DMS 273 (cell line): ENCODE results near the gene AOPEP.

Experiments used
- DNase-seq: peaks from one replicate; lab custom pipeline; 2025; ENCODE audit not compliant: unreplicated experiment; lab: John Stamatoyannopoulos, UW

Gene AOPEP, protein sequence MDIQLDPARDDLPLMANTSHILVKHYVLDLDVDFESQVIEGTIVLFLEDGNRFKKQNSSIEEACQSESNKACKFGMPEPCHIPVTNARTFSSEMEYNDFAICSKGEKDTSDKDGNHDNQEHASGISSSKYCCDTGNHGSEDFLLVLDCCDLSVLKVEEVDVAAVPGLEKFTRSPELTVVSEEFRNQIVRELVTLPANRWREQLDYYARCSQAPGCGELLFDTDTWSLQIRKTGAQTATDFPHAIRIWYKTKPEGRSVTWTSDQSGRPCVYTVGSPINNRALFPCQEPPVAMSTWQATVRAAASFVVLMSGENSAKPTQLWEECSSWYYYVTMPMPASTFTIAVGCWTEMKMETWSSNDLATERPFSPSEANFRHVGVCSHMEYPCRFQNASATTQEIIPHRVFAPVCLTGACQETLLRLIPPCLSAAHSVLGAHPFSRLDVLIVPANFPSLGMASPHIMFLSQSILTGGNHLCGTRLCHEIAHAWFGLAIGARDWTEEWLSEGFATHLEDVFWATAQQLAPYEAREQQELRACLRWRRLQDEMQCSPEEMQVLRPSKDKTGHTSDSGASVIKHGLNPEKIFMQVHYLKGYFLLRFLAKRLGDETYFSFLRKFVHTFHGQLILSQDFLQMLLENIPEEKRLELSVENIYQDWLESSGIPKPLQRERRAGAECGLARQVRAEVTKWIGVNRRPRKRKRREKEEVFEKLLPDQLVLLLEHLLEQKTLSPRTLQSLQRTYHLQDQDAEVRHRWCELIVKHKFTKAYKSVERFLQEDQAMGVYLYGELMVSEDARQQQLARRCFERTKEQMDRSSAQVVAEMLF

DNA sequence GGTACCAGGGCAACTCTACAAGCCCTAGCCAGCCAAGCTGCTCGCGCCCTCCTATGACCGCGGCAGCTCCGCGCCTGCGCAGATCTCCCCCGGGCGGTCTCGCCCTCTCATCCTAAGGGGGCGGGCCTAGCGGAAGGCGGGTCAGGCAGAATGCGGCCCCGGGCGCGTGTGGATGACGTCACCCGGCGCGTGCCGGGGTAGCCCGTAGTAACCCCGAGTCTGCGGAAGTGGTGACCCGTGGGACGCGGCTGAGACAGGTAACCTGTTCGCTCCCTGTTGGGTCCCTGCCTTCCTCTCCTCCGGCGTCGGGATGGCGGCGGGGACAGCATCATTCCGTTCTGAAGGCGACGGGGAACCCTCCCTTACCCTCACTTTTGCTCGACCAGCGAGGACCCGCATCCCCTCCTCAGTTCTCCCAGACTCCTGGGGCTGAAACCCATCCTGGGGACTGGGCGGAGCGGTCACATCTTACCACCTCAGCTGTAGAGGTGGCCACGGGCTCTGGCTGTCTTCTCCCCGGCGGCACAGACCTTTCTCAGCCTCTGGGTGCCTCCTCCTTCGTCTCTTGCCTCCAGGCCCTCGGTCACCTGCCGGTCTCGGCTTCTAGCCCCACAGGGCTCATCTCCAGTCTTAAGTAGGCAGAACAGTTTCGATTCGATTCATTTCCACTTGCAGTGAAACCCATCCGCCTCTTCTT, at the start of gene AOPEP:
TSS of gene AOPEP (plus strand) at position 205 of the 697 bp plus-strand sequence. CDS start 33,085 bp downstream, outside the sequence.
- peak; percentile 98 for DNase-seq

DNA sequence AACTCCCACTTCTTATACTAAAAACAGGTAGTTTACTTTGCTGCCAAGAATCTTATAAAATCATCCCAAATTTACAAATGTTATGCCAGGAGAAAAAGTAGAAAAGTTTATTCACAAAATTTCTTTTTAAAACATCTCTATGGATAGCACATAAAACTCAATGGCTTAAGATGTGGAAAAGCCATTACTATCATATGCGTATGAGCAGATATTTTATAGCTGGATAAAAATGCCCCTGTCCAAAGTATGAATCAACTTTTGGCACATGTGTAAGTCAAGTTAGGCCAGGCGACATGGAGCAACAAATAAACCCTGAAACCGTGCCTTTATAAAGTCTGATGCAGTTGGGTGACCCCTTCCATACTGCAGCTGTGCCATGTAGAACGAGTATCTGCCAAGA, 48.6 kb upstream of the AOPEP start:
- DNase-seq = no peak

DNA sequence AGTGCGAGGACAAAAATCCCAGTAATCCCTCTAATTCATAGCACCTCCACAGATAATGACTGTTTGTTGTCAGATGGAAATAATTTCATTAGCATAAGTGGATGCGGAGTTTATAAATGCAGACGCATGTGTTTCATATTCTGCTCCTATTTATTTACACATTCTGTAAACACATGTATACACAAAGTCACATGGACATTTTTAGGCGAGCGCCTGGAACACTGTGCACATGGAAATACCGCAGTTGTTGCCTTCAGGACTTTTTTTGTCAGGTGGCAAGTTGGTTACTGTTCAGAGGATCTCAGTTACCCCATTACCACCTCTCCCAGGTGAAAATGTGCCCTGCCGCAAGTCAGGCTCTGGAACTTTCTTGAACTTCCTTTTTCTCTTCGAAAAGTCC, 46.9 kb upstream of the AOPEP start:
- DNase-seq = no peak

DNA sequence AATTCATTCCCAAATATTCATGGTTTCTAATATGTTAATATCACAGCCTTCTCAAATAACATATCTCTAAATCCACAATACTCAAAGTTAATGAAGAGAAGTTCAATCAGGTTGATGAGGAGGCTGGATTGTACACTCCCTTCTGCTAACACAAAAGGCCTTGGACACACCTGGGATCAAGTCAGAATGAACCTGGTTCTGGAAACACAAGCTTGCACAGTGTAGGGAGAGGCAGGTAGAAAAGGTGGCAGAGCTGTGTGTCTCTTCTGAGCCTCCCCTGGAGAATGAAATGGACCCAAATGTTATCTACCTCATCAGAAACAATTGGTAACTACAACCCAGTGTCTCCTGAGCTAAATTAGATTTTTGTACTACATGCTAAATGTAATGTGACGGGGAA, 46.5 kb upstream of the AOPEP start:
- no peak for DNase-seq

DNA sequence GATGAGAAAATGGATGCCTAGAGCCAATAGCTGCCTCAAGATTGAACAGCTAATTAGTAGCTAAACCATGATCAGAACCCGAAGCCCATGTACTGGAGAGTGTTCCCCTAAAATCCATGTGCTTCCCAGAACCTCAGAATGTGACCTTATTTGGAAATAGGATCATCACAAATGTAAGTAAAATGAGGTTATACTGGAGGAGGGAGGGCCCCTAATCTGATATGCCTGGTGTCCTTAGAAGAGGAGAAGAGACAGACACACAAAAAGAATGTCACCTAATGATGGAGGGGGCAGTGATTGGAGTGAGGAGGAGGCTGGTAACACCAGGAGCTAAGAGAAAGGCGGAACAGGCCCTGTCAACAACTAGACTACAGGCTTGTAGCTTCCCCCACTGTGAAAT, 45.9 kb upstream of the AOPEP start:
- DNase-seq = no peak

DNA sequence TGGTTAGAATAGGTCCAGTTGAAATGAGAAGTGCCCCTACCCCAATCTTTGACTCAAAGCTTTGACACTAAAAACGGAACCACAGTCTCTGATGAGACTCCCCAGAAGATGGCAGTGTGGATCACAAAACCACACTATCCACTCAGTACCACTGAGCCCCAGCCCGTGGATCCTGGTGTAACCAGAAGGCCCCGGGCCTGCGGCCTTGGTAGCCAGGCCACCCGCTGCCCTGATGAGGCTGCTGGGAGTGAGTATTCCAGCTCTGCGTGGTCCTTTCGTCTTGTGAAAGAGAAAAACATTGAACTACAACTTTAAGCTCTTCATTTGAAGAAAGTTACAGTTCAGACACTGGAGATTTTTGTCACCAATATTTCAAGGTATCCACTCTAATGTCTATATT, 45.0 kb upstream of the AOPEP start:
- DNase-seq = peak; percentile 84

DNA sequence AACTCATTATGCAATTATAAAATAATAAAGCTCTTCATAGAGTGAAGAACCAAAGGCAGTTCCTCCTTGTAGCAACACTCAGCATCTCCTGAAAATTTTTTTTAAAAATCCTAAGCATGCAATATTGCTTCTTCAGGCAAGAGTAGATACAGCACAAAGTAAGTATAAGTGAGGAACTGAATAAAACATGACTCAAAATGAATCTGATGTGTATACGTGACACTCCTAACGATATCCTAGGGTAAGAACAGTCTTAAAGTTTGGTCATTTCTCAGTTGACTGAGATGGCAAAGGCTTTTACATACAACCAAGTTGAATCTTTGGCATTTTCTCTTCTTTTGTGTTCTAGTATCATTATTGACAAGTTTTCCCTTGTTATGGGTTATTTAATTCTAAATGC, 41.1 kb upstream of the AOPEP start:
- DNase-seq = no peak

DNA sequence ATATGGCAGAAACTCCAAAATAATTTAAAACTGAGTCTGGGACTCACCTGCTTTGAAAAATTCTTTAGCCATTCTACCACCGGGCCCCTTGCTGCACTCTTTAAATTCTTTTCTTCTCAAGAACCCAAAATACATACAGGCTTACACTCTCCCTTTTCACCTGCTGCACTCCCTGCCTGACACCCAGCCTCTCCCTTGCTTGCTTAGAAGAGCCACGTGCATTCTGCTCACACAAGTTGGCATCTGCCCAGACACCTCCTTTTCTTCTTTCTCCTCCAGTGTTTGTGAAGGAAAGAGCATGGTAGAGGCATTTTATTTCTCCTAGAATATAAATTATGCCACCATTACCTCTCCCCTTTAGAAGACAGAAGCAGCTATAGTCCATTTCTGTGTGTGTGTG, 39.0 kb upstream of the AOPEP start:
- DNase-seq = peak; percentile 10

DNA sequence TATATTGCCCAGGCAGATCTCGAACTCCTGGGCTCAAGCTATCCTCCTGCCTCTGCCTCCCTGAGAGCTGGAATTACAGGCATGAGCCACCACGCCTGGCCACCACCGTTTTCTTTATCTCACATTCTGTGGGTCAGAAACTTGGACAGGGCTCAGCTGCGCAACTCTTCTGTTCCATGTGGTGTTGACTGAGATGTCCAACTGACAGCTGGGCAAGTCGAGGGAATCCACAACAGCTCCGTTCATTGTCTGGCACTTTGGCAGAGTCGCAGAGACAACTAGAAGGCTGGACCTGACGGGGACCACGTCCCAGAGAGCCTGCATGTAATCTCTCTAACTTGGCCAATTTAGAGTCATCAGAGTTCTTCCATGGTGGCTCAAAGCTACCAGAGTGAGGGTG, 36.2 kb upstream of the AOPEP start:
- DNase-seq = no peak

DNA sequence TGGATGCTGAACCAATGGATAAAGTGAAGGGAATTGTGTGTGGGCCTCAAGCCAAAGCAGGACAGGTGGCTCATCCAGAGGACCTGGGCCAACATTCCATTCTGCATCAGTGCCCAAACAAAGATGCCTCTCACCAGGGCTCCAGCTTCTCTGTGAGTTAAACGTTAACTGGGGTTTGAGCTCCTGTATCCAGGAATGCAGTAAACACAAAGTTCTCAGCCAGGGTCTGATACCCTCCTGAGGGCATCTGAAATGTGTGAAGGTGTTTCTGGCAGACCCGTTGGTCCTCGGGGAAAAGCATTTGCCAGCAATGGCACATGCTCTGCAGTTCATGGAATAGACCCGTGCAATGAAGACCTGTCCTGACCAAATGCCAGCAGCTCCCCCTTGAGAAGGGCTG, 33.9 kb upstream of the AOPEP start:
- peak; percentile 56 for DNase-seq

DNA sequence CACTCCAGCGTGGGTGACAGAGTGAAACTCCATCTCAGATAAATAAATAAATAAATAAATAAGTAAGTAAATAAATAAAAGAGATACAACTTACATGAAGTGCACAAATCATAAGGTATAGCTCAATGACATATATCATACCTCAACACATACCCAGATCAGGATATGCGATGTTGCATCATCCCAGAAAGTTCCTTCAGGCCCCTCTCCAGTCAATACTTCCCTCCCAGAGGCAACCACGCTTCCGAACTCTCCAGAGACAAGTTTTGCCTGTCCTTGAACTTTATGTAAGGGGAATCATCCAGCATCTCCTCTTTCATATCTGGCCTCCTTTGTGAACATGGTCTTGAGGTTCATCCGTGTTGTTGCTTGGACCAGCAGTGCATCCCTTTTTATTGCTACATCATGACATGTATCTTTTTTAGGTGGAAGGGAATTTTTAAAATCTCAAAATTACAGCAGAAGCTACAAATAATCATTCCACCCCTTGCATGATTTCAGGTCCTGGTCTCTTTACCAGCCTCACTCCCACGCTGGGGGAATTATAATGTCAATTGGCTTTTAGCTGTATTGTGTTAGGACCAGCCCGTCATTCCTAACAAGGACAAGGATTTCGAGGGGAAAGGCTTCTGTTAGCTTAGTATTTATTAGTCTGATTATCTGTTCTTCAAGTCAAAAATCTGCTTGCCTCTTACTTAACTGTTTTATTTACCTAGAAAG, 32.9 kb upstream of the AOPEP start:
- no peak for DNase-seq

DNA sequence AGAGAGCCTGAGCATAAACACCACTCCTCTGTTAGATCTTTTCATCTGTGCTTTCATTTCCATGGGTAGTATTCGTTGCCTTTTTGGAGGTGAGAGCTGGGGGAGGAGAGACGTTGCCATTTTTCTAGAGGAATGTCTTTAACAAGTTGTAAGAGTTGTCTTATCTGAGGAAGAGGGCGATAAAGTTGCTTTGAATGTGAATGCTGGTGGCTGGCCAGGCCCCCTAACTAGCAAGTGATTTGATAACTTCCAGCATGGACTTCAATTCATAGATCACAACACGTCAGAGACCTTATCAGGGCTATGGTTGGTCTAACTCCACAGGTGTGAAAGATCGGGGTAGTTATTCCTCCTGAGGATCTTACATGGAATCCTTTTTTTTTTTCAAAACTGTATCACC, 30.0 kb upstream of the AOPEP start:
- no peak for DNase-seq

DNA sequence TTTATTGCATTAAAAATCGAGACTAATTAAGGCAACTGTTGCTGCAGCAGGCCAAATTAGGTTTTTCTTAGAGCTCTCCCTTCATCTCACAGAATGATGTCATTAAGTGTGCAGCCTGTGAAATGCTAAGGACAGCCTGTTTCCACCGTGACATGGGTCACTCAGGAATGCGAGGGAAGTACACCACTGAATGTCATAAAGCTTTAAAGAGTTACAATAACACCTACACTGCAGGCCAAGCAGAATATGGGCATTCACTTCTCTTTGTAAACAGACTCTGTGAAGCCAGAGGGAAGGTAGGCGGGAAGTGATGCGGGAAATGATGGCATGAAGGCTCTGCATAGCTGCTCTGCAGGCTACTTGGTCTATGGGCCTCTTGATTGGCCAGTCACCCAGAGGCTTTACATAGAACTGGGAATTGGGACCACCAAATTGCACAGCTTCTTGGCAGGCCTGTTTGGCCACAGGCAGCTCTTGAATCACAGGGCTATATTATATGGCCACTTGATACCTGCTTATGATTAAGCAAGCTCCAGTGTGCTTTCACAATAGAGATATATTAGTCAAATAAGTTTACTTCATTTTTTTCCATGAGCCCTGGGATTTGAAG, 28.4 kb upstream of the AOPEP start:
- DNase-seq = no peak

DNA sequence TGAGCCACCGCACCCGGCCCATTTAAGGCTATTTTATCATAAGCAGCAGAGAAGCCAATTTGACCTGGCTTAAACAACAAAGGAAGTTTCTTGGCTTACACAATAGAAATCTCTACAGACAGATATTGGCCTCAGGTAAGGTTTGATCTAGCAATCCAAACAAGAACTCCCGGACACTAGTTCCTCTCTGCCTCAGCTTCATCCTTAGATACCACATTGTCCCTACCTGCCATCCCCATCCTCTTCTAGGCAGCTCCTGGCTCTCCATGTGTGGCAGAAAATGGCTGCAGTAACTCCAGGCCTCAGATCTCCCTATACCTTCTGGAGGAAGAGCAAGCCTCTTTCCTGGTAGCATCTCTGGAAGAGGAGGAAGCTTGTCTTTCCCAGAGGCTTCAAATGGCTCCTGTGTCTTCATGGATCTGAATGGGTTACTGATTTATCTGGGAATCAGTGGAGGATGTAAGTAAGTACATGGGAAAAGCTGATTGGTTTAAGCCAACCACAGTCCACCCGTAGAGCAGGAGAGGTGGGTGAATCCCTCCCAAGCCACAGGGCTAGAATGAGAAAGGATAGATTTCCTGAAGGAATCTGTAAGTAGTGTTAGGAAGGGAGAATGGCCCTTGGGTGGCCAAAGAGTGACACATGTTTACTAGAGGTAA, 26.7 kb upstream of the AOPEP start:
- no peak for DNase-seq

DNA sequence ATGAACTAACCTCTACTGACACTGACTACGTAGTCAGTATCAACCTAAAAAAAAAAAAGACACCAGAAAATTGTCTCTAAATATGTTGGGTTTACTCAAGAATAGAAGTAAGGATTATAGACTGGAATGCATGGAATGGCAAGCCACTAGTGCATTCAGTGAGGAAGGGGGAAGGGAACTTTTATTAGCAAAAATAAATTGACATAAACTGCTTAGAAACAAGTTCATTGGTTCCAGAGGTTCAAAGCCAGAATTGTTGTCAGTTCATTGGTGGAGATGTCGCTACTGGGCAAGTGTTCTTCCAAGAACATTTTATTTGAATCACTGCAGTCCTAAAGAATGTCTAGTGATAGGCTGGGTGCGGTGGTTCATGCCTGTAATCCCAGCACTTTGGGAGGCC, 26.1 kb upstream of the AOPEP start:
- DNase-seq = no peak

DNA sequence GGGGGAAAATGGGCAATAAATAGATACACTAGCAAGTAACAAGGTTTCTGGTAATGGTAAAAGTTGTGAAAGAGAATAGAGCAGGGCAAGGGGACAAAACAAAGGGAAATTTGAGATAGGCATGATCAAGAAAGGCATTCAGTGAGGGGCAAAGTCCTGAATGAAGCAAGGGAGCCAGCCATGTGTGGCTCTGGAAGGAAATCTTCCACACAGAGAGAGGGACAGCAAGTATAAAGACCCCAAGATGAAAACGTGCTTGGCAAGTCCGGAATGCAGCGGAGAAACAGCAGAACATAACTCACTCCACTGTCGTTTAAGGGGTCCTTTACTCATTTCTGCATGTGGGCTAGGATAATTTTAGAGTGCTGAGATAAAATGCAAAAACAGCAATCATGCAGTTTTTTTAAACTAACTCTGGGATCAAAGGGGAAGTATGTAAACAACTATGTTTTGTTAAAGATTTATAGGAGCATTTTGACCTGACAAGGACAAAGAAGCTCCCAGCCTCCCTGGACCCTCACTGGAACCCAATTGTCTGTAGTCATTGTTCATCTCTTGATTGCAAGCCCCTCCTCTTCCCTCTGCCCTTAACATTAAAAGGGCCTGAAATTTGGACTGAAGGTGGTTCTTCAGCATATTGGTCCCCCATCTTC, 22.9 kb upstream of the AOPEP start:
- no peak for DNase-seq

DNA sequence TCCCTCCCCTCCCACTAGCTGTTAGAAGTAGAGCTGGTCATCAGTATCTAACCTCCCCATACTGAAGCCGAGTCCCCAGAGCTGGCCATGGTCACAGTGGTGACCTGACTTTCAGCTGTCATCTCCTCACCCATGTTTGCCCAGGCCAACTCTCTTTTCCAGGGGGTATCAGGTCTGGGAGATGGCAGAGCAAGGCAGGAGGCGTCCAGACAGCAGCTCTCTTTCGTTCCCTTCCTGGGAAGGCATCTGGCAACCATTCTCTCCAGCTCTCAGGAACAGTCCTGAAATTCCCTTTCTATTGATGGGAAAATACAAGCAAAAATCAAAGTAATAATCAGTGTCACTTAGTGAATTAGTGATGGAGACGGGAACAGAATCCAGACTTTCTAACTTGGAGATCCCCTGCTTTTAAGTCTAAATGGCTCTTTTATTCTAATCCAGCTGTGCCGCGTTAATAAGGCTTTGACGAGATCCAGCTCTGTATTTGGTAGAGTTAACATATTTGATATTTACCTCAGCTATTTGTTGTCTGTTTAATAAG, 21.3 kb upstream of the AOPEP start:
- no peak for DNase-seq

DNA sequence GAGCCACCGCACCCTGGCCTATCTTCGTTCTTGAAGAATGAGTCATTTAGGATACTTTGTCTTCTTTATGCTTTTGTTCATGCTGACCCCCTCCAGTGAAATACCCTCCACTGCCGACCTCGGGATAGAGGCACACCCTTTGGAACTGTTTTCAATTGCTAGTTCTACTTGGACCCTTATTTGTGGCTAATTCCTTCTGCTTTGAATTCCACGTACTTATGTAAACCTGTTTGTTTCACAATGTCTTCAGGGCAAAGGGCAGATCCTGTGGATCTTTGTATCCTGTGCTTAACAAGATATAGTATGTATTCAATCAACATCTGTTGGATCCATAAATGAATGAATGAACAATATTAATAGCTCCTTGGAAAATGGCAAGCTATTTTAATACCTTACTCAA, 19.6 kb upstream of the AOPEP start:
- no peak for DNase-seq

DNA sequence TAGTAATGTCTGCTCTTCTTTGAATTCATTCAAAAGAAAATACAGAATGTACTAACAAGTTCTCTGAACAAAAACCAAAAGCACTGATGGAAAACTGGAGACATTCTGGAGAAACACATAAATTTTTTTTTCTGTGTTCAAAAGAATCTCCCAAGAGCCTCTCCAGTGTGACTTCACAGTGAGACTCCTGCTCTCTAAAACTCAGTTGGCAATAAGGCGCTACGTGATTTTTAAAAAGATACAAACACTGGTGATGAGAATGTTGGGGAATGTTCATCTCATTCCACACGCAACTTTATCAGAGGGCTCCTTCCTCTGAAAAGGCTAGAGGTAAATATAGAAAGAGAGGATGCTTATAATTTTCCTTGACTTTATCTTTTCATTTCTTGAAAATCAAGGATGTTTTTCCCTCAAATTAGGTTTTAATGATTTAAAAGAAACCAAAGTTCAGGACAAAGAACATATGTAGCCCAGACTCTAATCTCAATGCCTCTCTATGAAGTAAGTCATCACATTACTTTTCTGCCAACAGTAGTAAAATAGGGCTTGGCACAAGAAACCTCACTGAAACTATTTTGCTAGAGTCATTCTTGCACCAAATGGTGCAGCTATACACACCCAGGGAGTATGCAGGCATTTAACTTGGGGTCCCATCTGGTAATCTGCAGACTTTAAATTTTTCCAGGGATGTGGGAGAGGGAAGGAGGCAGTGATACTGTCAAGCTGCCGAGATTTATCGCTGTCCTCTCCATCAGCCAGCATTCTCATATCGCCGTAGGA, 12.9 kb upstream of the AOPEP start:
- no peak for DNase-seq
